ENCODE results near the gene MAML3.

- TF ChIP-seq CTCF (IDR thresholded peaks at IDR 0.05; ENCODE audit: low read depth, low read length) = no peak
- no peak for TF ChIP-seq POLR2A (IDR thresholded peaks at IDR 0.05; ENCODE audit: extremely low read depth, insufficient read length)
- TF ChIP-seq MAX (IDR thresholded peaks at IDR 0.05; ENCODE audit: low read depth, low read length) = no peak
- no peak for TF ChIP-seq MYC (IDR thresholded peaks at IDR 0.05; ENCODE audit: low read depth, low read length)
These were observed 87.7 kb downstream of the MAML3 start for GRCh38 chr4:140066031-140066930.

Measured in NB4 (cell line).